Measurements from ENCODE around the gene PANX2.

GRCh38 chr22:50178471-50178864 lies 7.9 kb downstream of the PANX2 start:
- TF ChIP-seq CTCF (IDR thresholded peaks at IDR 0.05; ENCODE audit: poor library complexity): no peak
- TF ChIP-seq EZH2 (IDR thresholded peaks at IDR 0.05; ENCODE audit: borderline replicate concordance): no peak
